NCI-H2196 treated with DMSO at 0.1 percent for 48 hours (cell line): ENCODE measurements around the gene NADK2.

Source experiments
- DNase-seq: peaks from one replicate; lab custom pipeline; 2025; ENCODE audit not compliant: unreplicated experiment; lab: John Stamatoyannopoulos, UW

NADK2 gene

DNA sequence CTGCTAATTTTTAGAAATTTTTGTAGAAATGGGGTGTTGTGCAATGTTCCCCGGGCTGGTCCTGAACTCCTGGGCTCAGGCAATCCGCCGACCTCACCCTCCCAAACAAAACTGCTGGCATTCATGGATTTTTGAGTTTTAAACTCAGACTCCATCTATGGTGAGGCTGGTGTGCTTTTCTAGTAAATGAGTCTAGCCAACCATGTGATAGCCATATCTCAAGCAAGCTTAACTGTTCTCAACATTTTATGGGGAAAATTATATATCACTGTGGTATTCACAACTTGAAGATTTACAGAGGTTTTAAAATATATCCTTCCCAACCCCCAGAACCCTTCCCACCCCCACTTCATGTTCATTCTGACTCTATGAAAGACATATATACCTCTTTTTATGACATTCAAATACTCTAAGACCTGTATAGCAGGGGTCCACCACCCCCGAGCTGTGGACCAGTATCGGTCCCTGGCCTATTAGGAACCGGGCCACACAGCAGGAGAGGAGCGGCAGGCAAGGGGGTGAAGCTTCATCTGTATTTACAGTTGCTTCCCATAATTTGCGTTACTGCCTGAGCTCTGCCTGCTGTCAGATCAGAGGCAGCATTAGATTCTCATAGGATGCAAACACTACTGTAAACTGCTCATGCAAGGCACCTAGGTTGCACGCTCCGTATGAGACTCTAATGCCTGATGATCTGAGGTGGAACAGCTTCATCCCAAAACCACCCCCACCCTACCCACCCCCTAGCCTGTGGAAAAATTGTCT is 4.5 kb upstream of the NADK2 start:
- DNase-seq, result no peak

DNA sequence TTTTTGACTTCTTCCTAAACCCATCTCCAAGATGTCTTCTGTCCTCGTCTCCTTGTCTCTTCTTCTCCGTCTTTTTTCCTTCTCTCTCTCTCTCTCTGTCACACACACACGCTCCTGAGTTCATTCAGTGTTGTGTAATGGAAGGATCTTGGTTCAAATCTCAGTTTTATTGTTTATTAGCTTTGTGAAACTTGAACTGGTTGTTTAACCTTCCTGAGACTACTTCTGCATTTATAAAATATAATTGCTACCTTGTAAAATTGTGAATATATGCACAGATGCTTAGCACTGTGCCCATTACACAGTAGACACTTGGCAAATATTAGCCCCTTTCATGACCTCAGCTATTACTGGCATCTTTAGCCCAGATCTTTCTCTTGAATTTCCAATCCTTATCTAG is 2.4 kb upstream of the NADK2 start:
- DNase-seq, result no peak

DNA sequence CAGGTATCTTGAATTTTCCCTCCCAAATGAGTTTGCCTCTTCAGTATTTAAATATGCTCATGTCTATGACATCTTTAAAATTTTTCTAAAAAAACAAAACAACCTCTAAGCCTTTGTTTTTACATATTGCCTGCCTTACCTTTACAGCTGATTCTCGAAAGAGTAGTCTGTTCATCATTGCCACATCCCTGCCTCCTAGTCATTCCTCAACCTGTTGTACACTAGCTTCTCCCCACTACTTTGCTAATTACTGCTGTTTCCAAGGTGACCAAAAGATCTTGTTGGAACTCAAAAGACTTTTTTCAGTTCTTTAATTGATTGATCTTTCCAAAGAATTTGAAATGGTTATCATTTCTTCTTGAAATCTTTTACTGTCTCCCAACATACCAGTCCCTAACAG is 1.9 kb upstream of the NADK2 start:
- DNase-seq, result no peak

DNA sequence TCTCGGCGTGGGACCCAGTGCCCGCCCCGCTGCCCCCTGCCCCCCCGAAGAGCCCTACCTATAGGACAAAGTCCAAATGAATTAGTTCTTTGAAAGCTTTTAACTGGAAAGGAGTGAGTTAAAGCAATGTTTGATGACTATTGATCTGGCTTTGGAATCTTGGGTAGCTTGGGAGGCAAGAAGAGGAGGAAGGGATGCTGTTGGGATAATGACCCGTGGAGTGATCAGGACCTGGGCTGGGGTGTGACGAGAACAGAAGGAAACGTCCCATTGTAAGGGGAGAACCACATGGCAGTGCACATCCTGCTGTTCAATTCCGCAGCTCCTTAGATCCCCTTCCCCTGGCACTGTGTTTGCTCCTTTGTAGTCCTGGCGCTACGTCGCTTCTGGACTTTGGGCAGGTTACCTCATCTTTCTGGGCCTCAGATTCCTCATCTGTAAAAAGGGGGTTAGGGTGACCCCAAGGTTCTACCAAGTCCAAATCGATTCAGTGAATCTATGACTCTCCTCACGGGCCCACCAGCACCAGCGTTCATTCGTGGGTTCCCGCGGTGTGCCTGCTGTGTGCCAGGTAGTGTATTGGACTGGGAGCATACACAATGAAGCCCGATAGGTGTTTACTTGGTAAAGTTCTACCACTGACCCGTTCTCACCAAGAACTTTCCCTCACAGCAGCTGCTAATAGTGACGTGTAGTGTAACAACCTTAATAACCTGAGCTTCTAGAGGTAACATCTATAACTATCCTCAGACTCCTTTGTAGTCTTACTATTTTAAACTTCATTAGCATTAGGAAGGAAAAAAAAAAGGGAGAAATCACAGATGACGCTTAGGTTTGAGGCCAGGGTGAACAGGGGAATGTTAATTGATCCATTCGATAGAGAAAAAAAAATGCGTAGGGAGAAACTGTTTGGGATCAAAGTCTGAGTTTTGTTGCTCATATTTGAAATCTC is 1.1 kb upstream of the NADK2 start:
- no peak for DNase-seq

DNA sequence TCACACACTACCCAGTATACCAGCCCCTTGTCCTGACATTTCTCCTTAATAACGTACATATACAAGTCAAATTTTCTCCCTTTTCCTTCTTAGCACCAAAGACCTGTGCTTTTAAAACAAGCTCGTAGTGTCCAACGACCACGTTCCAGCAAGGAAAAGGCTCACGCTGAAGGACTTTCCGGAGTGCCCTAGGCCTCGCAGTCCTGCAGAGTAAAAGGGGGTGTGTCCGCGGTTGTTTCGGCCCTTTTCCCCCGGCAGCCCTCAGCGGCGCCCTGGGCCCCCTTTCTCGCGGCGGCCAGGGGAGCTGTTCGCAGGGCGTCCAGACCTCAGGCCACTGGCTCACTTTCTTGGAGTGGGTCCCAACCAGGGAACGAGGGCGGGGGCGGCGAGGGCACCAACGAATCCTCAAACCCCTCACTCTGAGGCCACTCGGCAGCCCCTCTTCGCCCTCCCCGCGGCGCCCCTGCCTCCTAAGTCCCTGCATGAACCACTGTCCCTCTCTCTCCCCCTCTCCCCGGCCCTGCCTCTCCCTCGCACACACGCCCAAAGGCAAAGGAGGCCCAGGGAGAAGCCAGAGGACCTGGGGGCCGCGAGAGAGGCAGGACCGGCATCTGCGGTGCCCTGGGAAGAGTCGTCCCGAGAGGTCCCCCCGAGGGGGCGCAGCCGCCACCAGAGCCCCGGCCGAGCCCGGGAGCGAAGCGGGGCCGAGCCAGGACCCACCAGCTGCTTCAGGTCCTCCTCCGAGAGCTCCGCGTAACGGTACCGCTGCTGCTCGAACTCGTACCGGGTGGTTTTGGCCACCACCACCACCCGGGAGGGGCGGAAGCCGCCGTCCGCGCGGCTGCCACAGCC is 720 bp downstream of the NADK2 start:
- DNase-seq, result peak; percentile 41

DNA sequence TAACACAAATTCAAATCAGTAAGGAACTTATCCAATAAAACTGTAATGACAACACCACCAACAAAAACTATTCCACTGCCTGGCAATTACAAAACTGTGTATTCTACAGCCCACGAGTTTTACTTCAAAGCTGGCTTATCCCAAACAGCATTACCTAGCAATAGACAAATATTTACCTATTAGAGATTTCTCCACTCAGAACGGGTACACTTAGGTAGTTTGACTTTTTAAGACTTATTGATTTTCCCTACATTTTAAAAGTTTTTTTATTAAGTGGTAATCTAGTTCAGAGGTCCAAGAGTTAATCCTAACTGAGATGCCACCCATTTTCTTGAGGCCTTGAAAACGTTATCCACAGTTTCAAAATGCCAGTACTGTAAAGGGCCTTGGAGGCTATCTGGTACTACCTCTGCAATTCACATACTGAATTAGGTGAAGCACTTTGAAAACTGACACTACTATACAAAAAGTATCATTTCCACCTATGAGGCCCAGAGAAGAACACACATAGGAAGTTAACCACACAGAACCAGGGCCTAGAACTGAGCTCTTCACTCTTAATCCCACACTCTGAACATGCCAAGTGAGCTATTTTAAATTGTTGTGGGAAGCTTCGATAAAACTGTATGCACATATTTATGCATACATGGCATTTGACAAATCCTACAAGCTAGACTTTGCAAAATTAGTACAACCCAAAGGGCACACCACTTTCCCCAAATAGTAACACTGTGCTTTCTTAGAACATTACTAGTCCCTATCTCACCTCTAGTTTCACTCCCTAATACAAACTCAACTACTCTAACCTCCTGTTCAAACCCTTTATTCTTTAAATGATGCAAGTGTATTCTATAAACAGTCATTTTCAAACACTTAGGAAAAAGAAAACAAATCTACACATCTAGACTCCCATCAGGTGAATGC is 2.1 kb downstream of the NADK2 start:
- no peak for DNase-seq

DNA sequence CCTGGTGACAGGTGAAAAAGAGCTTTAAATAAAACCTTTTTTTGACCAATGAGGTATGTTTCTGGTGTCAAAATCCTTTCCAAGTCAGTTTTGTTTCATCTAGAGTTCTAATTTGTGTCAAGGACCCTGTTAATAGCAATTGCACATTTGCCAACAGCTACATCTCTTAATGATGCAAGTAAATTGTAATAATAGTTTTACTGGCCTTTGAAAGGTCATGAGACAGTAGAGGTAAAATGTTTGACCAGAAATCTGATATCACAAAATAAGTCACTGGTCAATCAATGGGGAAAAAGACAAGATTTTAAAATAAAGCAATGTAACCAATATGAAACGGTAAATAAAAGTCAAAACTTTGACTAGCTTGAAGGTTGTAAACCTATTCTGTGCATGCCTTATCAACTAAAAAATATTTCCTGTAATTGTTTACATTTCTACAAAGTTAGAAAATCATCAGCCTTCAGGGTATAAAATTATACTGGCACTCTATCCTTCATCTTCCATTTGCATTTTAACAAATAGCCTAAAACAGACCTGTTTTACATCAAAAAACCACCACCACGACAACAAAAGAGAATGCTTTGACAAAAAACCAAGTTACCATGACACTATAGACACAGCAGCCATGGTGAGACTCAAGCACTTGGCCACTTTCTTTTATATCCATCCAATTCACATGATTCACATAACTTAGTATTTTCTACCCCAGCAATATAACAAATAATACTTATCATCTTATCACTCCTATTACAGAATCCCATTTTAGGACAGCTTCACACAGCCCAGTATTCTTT is 3.0 kb downstream of the NADK2 start:
- DNase-seq, result no peak

DNA sequence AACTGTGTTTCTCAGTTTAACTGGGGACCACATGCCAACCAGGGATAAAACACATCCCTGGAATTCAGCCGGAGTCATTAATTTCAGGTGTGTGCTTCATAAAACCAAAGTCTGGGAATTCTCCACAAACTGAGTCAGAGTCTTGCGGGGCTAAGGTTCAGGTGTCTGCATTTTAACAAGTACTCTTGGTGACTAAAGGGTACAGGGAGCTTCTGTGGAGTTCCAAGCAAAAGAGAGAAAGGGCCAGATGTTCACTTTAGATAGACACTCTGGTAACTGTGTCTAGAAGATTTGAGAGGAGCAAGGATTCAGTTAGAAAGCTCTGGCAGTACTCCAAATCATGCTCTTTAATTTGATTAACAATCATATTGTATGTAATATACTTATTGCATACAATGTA is 4.0 kb downstream of the NADK2 start:
- DNase-seq, result no peak

DNA sequence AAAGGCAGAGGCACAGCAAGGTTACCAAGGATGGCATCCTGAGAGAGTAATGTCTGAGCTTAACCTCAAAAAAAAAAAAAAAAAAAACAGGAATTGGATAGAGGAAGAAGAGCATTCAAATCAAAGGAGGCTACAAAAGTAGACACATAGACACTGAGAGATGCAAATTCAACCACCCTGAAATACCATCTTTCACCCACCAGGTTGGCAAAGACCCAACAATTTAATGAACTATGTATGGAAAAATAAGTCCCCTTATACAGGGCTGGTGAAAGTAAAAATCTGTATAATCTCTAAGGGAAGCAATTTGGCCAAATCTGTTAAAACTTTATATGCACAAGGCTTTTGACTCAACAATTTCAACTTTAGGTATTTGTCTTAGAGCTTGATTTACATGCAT is 4.9 kb downstream of the NADK2 start:
- DNase-seq, result no peak

DNA sequence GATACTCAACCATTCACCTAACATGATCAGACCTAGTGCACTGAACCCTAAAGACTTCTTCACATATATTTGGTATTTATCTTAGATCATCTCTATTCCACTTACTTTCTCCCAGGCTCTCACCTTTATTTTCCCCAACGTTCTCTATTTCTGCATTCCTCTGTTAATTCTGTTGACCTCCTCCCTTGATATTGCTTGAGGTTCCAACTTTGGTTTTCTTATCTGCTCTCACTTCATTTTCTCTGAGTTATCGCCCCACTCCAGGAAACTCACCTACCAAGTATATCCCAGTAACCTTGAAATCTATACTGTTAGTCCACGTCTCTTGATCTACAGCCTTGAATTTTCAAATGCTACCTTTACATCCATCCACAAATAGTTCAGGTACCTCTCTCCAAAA is 9.2 kb downstream of the NADK2 start:
- no peak for DNase-seq

DNA sequence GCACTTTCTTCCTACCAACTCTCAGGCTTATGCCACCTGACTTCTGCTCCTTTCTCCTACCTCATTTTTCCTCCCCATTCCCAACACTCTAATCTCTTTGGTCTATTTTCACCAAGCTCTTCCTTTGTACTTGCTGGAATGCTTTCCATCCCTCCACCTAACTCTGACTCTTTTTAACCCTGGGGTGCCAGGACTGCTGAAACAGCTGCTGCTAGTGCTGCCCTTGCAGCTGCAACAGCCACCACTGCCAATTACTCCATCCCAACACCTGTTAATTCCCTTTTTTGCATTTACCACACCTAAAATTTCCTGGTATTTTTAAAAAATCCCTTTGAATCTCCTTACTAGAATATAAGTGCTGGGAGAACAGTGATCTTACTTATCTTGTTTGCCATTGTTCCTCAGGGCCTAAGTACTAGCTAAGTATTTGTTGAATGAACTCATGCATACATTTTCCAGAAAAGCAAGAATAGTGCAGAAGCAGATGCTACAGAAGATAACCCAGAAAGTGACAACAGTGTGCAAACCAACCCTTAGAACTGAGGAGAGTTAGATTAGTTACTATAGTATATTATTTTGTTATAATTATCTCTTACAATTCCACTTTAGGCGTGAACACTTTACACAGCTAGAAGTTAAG is 11.5 kb downstream of the NADK2 start:
- DNase-seq, result no peak

DNA sequence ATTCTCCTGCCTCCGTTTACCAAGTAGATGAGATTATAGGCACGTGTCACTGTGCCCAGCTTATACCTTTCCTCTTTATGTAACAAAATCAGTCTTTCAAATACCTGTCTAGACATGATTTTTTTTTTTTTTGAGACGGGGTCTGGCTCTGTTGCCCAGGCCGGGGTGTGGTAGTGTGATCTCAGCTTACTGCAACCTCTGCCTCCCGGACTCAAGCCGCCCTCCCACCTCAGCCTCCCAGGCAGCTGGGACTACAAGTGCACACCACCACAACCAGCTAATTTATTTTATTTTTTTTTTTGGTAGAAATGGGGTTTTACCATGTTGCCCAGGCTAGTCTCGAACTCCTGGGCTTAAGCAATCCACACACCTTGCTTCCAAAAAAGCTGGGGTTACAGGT is 13.2 kb downstream of the NADK2 start:
- DNase-seq, result no peak

DNA sequence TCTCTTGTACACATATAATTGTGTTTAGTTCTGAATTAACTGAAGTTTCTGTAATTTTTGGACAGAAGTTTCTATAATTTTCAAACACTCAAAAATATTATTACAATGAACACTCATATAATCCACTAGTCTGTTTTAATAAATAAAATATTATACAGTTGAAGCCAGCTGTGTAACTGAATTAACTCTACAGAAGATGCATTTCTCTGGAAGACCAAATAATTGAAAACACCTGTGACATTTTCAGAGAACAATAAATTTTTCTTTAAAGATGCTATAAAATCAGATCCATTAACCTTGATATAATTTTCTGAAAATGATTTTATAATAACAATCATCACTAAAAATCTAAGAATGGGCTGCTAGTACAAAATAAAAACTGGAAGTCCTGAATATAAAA is 14.7 kb downstream of the NADK2 start:
- DNase-seq, result no peak

DNA sequence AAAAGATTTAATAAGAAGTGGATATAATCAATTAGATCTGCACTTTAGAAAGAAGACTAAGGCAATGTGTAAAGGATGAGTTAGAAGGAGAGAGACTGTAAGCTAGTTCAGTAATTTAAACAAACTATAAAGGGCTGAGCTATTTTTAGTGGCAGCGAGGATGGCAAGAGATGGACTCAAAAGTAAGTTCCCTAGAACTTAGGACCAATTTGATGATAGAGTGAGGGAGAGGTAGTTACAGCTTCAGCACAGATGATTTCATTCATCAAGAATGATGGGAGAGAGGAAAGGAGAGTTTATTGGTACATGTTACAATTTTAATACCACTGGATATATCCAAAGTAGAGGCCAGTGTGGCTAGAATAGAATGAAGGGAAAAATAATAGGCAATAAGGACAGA is 19.1 kb downstream of the NADK2 start:
- no peak for DNase-seq

DNA sequence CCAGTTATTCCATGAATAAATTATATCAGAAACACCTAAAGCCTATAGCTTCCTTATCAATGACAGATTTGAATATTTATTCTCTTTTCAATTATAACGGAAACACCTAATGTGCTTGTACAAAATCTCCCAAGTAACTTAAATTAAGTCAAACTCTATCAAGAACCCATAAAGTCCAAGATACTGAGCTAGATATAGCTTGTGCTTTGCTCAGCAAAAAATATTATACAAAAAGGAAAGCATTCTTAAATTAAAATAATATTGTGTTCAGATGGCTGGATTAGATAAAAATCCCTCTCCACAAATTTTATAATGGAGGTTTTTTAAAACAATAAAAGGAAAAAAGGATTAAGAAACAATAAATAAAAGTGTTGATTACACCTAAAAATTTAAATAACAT is 23.7 kb downstream of the NADK2 start:
- no peak for DNase-seq

DNA sequence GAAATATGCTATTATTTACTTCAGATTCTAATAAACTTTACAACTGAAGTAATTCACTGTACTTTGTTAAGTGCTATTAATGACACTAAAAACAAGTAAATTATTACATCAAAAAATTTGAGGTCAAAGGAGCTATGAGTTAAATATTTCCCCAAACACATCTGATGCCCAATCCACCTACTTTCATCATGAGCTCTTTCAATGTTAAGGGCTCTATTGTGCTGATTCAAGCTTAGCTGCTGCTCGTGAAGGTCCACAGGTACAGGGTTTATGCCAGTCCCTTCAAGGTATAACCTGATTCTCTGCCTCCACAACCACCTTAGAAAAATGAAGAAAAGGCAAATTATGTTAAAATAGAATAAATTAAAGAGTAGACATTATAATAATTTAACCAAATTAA is 24.2 kb downstream of the NADK2 start:
- no peak for DNase-seq

DNA sequence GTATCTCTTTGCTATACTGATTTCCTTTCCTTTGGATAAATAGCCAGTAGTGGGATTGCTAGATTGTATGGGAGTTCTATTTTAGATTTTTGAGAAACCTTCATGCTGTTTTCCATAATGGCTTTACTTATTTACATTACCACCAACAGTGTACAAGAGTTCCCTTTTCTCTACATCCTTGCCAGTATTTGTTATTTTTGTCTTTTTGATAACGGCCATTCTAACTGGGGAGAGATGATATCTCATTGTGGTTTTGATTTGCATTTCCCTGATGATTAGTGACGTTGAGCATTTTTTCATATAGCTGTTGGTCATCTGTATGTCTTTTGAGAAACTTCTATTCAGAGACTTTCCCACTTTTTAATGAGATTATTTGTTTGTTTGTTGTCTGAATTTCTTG is 25.8 kb downstream of the NADK2 start:
- DNase-seq, result no peak

DNA sequence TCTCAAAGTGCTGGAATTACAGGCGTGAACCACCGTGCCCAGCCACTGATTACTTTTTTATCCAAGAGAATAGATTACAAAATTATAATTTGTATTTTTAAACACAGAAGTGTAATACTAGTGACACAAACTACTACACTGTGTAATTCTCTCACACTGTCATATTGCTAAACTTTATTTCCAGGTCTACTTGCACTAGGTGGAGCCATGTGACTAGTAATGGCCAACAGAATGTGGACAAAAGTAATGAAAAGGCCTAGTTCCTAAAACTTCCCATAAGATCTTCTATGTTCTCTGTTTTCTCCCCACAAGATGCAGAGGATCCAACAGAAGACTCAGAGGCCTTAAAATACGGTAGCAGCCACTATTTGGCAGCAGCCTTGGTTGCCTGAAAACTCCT is 27.3 kb downstream of the NADK2 start:
- DNase-seq, result no peak

DNA sequence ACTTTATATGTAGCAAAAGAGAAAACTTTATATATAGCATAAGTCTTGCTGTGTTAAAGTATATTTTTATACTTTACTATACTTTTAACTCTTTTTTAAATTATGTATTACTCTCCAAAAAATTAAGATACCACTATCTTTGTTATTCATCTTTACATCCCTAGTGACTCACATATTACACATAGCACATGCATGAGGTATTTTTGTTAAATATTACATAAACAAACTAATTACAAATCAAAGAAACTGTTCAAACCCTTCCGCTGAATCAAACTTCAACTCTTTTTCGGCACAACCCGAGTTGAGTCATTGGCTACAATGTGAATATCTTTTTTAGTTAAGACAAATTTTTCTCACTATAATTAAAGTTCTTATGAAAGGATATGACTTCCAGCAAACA is 32.1 kb downstream of the NADK2 start:
- no peak for DNase-seq
